Sigmoid colon (tissue), 4 donors: ENCODE data around the gene HIVEP2.

Experiments
- EP300 ChIP-seq, 4 donors: sonication (generic); formaldehyde crosslinking; IDR thresholded peaks; one replicate each; pipeline ENCODE4 v1.6.1; 2017; ENCODE audit warnings: antibody characterized with exemption in 4 of 4
- POLR2A ChIP-seq, 2 donors: fragments of 450-650 bp; IDR thresholded peaks; one replicate each; pipeline ENCODE4 v1.6.1; 2016; ENCODE audit warnings: antibody characterized with exemption in 2 of 2, mild to moderate bottlenecking in 2 of 2, moderate library complexity in 2 of 2
- POLR2AphosphoS5 ChIP-seq, 4 donors: sonication (generic); formaldehyde crosslinking; IDR thresholded peaks; one replicate each; pipeline ENCODE4 v1.6.1; 2017; ENCODE audit warnings: antibody characterized with exemption in 4 of 4
- TF ChIP-seq, protein P1 (sequence below), 4 experiments: fragments of 450-650 bp in 3 of 4; fragments of 200-600 bp in 1 of 4; IDR thresholded peaks; one replicate each; pipeline ENCODE4 v1.5.1; 2016 to 2019; ENCODE audit warnings: antibody characterized with exemption in 4 of 4, mild to moderate bottlenecking in 3 of 4, moderate library complexity in 2 of 4

DNA sequence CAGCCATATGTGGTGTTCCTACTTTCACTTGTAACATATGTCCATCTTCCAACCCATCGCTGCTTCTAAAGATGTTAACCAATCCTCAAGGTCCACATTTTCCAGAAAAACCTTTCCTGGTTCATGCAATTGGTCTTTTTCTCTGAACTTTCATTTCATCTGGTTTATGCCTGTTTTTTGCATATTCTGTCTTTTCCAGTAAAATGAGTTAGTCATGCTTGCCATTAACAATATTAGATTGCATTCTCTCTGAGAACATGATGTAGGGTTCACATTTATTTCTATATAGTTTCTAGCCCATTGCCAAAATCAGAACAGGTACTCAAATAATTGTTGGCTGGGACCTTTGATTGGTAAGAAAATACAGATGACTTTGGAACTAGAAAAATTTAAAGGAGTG lies 36.7 kb downstream of the HIVEP2 start:
- TF ChIP-seq EP300 (IDR thresholded peaks at IDR 0.05) (no peak), POLR2AphosphoS5 (IDR thresholded peaks at IDR 0.05) (no peak), POLR2A (IDR thresholded peaks at IDR 0.05) (no peak)
- TF ChIP-seq, protein P1, sequence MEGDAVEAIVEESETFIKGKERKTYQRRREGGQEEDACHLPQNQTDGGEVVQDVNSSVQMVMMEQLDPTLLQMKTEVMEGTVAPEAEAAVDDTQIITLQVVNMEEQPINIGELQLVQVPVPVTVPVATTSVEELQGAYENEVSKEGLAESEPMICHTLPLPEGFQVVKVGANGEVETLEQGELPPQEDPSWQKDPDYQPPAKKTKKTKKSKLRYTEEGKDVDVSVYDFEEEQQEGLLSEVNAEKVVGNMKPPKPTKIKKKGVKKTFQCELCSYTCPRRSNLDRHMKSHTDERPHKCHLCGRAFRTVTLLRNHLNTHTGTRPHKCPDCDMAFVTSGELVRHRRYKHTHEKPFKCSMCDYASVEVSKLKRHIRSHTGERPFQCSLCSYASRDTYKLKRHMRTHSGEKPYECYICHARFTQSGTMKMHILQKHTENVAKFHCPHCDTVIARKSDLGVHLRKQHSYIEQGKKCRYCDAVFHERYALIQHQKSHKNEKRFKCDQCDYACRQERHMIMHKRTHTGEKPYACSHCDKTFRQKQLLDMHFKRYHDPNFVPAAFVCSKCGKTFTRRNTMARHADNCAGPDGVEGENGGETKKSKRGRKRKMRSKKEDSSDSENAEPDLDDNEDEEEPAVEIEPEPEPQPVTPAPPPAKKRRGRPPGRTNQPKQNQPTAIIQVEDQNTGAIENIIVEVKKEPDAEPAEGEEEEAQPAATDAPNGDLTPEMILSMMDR (IDR thresholded peaks at IDR 0.05) = no peak
